ENCODE measurements around the gene NRN1L.
"Not testable (repeated sequence)": the region's sequence is repeated elsewhere in the genome, so short reads cannot be mapped to it uniquely, and the experiment has no call there.

Gene NRN1L

GRCh38 chr16:67861877-67862276, 22.8 kb upstream of the NRN1L start:
- DNase-seq: no peak

GRCh38 chr16:67862623-67863583, 21.8 kb upstream of the NRN1L start:
- DNase-seq: no peak

GRCh38 chr16:67864044-67864443, 20.6 kb upstream of the NRN1L start:
- not testable (repeated sequence) for DNase-seq

GRCh38 chr16:67864594-67864993, 20.1 kb upstream of the NRN1L start:
- no peak for DNase-seq

- no peak for DNase-seq
These were observed 19.4 kb upstream of the NRN1L start for GRCh38 chr16:67865318-67865717.

GRCh38 chr16:67868290-67868689, 16.4 kb upstream of the NRN1L start:
- no peak for DNase-seq

GRCh38 chr16:67869653-67870052, 15.0 kb upstream of the NRN1L start:
- no peak for DNase-seq

GRCh38 chr16:67871256-67871655, 13.4 kb upstream of the NRN1L start:
- DNase-seq: no peak

- no peak for DNase-seq
These were observed 12.5 kb upstream of the NRN1L start for GRCh38 chr16:67872131-67872630.

- DNase-seq: peak; percentile 84
These were observed 11.9 kb upstream of the NRN1L start, which contains the start of gene EDC4 for GRCh38 chr16:67872631-67873434. Gene EDC4, plus strand, starts transcription at chr16:67873052. Its CDS starts 210 bp downstream, at chr16:67873262.

GRCh38 chr16:67873435-67874370, 11.0 kb upstream of the NRN1L start:
- DNase-seq: no peak

GRCh38 chr16:67874372-67874771, 10.3 kb upstream of the NRN1L start:
- DNase-seq: no peak

GRCh38 chr16:67877064-67877463, 7.6 kb upstream of the NRN1L start:
- DNase-seq: no peak

- no peak for DNase-seq
These were observed 6.5 kb upstream of the NRN1L start for GRCh38 chr16:67878232-67878631.

GRCh38 chr16:67878846-67879245, 5.8 kb upstream of the NRN1L start:
- no peak for DNase-seq

GRCh38 chr16:67879462-67879861, 5.2 kb upstream of the NRN1L start:
- DNase-seq: no peak

- DNase-seq: no peak
These were observed 4.7 kb upstream of the NRN1L start for GRCh38 chr16:67879936-67880335.

GRCh38 chr16:67880584-67880983, 4.1 kb upstream of the NRN1L start:
- no peak for DNase-seq

GRCh38 chr16:67881621-67882161, 3.0 kb upstream of the NRN1L start:
- no peak for DNase-seq

- no peak for DNase-seq
These were observed 2.1 kb upstream of the NRN1L start for GRCh38 chr16:67882374-67883145.
